Loucy (cell line): ENCODE data around the gene NRIP1.
"Not testable (repeated sequence)": the region's sequence is repeated elsewhere in the genome, so short reads cannot be mapped to it uniquely, and the experiment has no call there.

Source experiments
- H2AFZ ChIP-seq: fragments of 200-600 bp; sonication (generic); 2 replicates; pipeline ENCODE4 v1.6.0; 2016; ENCODE audit warnings: antibody characterized with exemption, mild to moderate bottlenecking, low read length, moderate library complexity
- H3F3A ChIP-seq: fragments of 200-600 bp; 2 replicates; pipeline ENCODE4 v1.6.0; 2016; ENCODE audit warnings: antibody characterized with exemption, low read depth, mild to moderate bottlenecking
- H3K27me3 ChIP-seq: fragments of 200-600 bp; sonication (generic); 2 replicates; pipeline ENCODE4 v1.6.1; 2014; ENCODE audit warnings: low read length, mild to moderate bottlenecking; ENCODE audit not compliant: insufficient read depth, poor library complexity, severe bottlenecking
- H3K36me3 ChIP-seq: fragments of 200-600 bp; sonication (generic); 2 replicates; pipeline ENCODE4 v1.6.1; 2016; ENCODE audit warnings: low read length; ENCODE audit not compliant: insufficient read depth
- H3K4me1 ChIP-seq: fragments of 200-600 bp; sonication (generic); 2 replicates; pipeline ENCODE4 v1.5.1; 2014; ENCODE audit warnings: low read length, mild to moderate bottlenecking; ENCODE audit not compliant: insufficient read depth, poor library complexity, severe bottlenecking
- H3K4me2 ChIP-seq: fragments of 200-600 bp; sonication (generic); 2 replicates; pipeline ENCODE4 v1.6.0; 2014; ENCODE audit warnings: antibody characterized with exemption, low read length, low read depth, mild to moderate bottlenecking; ENCODE audit not compliant: poor library complexity, severe bottlenecking
- H3K4me3 ChIP-seq: fragments of 200-600 bp; sonication (generic); 2 replicates; pipeline ENCODE4 v1.5.1; 2014; ENCODE audit warnings: low read length, mild to moderate bottlenecking, mixed read lengths; ENCODE audit not compliant: poor library complexity, severe bottlenecking
- H3K79me2 ChIP-seq: fragments of 200-600 bp; sonication (generic); 2 replicates; pipeline ENCODE4 v1.6.1; 2014; ENCODE audit warnings: low read length; ENCODE audit not compliant: insufficient read depth
- H3K9ac ChIP-seq: fragments of 200-600 bp; sonication (generic); 2 replicates; pipeline ENCODE4 v1.6.0; 2014; ENCODE audit warnings: mild to moderate bottlenecking, low read depth, low read length, moderate library complexity; ENCODE audit not compliant: poor library complexity, severe bottlenecking
- H3K9me2 ChIP-seq: fragments of 200-600 bp; sonication (generic); replicated peaks from 2 replicates; pipeline ENCODE4 v1.6.1; 2016; ENCODE audit warnings: low read depth, low read length, mixed read lengths
- H3K9me3 ChIP-seq: fragments of 200-600 bp; sonication (generic); 2 replicates; pipeline ENCODE4 v1.6.1; 2014; ENCODE audit warnings: mild to moderate bottlenecking, antibody characterized with exemption, low read length, low read depth; ENCODE audit not compliant: insufficient read depth
- H4K20me1 ChIP-seq: fragments of 200-600 bp; sonication (generic); 2 replicates; pipeline ENCODE4 v1.6.0; 2014; ENCODE audit warnings: antibody characterized with exemption, low read length, mild to moderate bottlenecking; ENCODE audit not compliant: insufficient read depth, poor library complexity, severe bottlenecking
- CTCF ChIP-seq: fragments of 200-600 bp; sonication (generic); conservative IDR thresholded peaks from 2 replicates; pipeline ENCODE4 v1.5.1; 2014; ENCODE audit warnings: mild to moderate bottlenecking, antibody characterized with exemption, low read length
- EZH2phosphoT487 ChIP-seq: fragments of 200-600 bp; IDR thresholded peaks from 2 replicates; pipeline ENCODE4 v1.6.1; 2018; ENCODE audit warnings: antibody characterized with exemption, mild to moderate bottlenecking, moderate library complexity, borderline replicate concordance

The NRIP1 gene

DNA sequence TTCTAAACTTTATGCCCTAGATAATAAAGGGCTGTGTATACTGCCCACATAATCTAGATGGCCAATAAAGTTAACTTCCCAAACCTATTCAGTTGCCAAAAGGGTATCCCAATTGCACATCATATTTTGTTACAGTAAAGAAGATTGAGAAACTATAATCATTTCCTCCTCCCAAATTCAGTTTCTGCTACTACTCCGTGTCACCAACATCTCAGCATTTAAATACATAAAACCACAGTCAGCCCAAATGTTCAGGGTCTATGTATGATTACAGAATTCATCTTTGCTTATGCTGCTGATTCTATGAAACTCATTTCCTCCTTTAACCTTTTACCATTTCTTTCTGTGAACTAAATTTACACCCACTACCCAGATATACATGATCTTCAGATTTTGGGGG, 28.6 kb downstream of the NRIP1 start:
- H3K4me3 ChIP-seq: no peak overlapping the region

GRCh38 chr21:15034126-15034853, 30.5 kb downstream of the NRIP1 start:
- no peak for TF ChIP-seq EZH2phosphoT487
- no peak; the same call in 1 of the 2 replicates for TF ChIP-seq CTCF
- Histone ChIP-seq H3K9me2 (no peaks in the 10 kb centered on the region), H3K4me2 (peak overlapping the region; percentile 37), H3K36me3 (peaks cover 11% of the 10 kb centered on the region; the same call in 1 of the 2 replicates), H3K4me1 (peaks cover 10% of the 10 kb centered on the region), H3K27me3 (no peaks in the 10 kb centered on the region), H4K20me1 (peaks cover 60% of the 10 kb centered on the region), H3K4me3 (no peak overlapping the region), H2AFZ (no peak overlapping the region), H3K79me2 (peaks cover 77% of the 10 kb centered on the region), H3K9me3 (no peaks in the 10 kb centered on the region), H3F3A (no peaks in the 10 kb centered on the region), H3K9ac (no peak overlapping the region)

More for the DNA sequence above, 28.6 kb downstream of the NRIP1 start:
- peaks cover 20% of the 10 kb centered on the region; the same call in 1 of the 2 replicates for H3K36me3 ChIP-seq
- no peak overlapping the region for H3K9ac ChIP-seq
- no peak overlapping the region for H2AFZ ChIP-seq
- TF ChIP-seq EZH2phosphoT487: no peak
- no peak for TF ChIP-seq CTCF
- no peaks in the 10 kb centered on the region for H3K9me3 ChIP-seq
- H3F3A ChIP-seq: no peaks in the 10 kb centered on the region
- no peaks in the 10 kb centered on the region for H3K9me2 ChIP-seq
- no peaks in the 10 kb centered on the region for H3K27me3 ChIP-seq
- peaks cover 9% of the 10 kb centered on the region for H3K4me1 ChIP-seq
- H3K79me2 ChIP-seq: peaks cover 83% of the 10 kb centered on the region
- H3K4me2 ChIP-seq: no peak overlapping the region
- H4K20me1 ChIP-seq: peaks cover 51% of the 10 kb centered on the region

GRCh38 chr21:15031790-15032357, 32.9 kb downstream of the NRIP1 start:
- Histone ChIP-seq H3K27me3 (no peaks in the 10 kb centered on the region), H3K4me3 (no peak overlapping the region), H4K20me1 (peaks cover 68% of the 10 kb centered on the region), H2AFZ (no peak overlapping the region), H3K79me2 (peaks cover 76% of the 10 kb centered on the region), H3K9ac (no peak overlapping the region), H3K4me1 (peaks cover 20% of the 10 kb centered on the region), H3K36me3 (no peaks in the 10 kb centered on the region), H3K9me3 (no peaks in the 10 kb centered on the region), H3K4me2 (no peak overlapping the region), H3F3A (peaks cover 3% of the 10 kb centered on the region; the same call in 1 of the 2 replicates), H3K9me2 (no peaks in the 10 kb centered on the region)
- TF ChIP-seq EZH2phosphoT487 (no peak), CTCF (no peak)

DNA sequence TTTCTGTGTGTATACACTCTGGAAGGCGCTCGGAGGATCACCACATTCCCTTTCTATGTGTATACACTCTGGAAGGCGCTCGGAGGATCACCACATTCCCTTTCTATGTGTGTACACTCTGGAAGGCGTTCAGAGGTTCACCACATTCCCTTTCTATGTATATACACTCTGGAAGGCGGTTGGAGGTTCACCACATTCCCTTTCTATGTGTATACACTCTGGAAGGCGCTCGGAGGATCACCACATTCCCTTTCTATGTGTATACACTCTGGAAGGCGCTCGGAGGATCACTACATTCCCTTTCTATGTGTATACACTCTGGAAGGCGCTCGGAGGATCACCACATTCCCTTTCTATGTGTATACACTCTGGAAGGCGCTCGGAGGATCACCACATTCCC, 33.4 kb downstream of the NRIP1 start:
- not testable (repeated sequence) for H3F3A ChIP-seq, H3K4me2 ChIP-seq
- peaks cover 77% of the 10 kb centered on the region for H3K79me2 ChIP-seq

DNA sequence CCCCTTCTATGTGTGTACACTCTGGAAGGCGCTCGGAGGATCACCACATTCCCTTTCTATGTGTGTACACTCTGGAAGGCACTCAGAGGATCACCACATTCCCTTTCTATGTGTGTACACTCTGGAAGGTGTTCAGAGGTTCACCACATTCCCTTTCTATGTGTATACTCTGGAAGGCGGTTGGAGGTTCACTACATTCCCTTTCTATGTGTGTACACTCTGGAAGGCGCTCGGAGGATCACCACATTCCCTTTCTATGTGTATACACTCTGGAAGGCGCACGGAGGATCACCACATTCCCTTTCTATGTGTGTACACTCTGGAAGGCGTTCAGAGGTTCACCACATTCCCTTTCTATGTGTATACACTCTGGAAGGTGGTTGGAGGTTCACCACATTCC, 33.9 kb downstream of the NRIP1 start:
- H2AFZ ChIP-seq, H3K36me3 ChIP-seq, H3K4me3 ChIP-seq, H3K9me3 ChIP-seq, H3K4me2 ChIP-seq, H3F3A ChIP-seq, H3K9me2 ChIP-seq, H3K9ac ChIP-seq, H3K27me3 ChIP-seq: not testable (repeated sequence)
- H4K20me1 ChIP-seq: peaks cover 65% of the 10 kb centered on the region
- H3K79me2 ChIP-seq: peaks cover 77% of the 10 kb centered on the region
- peaks cover 20% of the 10 kb centered on the region for H3K4me1 ChIP-seq

More for the DNA sequence above, 33.4 kb downstream of the NRIP1 start:
- not testable (repeated sequence) for H3K36me3 ChIP-seq, H3K4me3 ChIP-seq, H2AFZ ChIP-seq, H3K9me3 ChIP-seq, H3K9me2 ChIP-seq, H3K9ac ChIP-seq, H3K27me3 ChIP-seq
- Histone ChIP-seq H4K20me1 (peaks cover 68% of the 10 kb centered on the region), H3K4me1 (peaks cover 20% of the 10 kb centered on the region)
